Right lobe of liver (tissue), 4 donors: ENCODE data around the gene POLR1B.

Experiments used
- CTCF ChIP-seq, 4 donors: fragments of 200-600 bp in 3 of 4; fragments of 450-650 bp in 1 of 4; IDR thresholded peaks; one replicate each; pipeline versions ENCODE4 v1.5.1 to v1.8.0; 2016 to 2022; ENCODE audit warnings: antibody characterized with exemption in 4 of 4, mild to moderate bottlenecking in 2 of 4
- POLR2A ChIP-seq: fragments of 450-650 bp; IDR thresholded peaks from one replicate; pipeline ENCODE4 v1.6.1; 2017; ENCODE audit warnings: antibody characterized with exemption, mild to moderate bottlenecking
- donor health status: DM: no; HTN: no; CAD: no.
- donor health status: DM: no; HTN: no; CAD: no.
- donor health status: DM: no; HTN: yes; CAD: no.

- TF ChIP-seq CTCF (IDR thresholded peaks at IDR 0.05): no peak
- TF ChIP-seq POLR2A: no peak
These were observed 35.5 kb downstream of the POLR1B start for GRCh38 chr2:112577756-112578155.
